ENCODE results near the gene VSIR. TPM values are rescaled to one million over a fixed set of nuclear protein-coding genes. Genes with fewer than 3 reads are reported as not detected.
A peak's percentile ranks its signal among the peaks of the same experiment; 100 is the strongest.

Gene VSIR
- total and polyA plus RNA-seq, 11 donors, result 32.6 to 181 (median 83.2) TPM

- DNase-seq (no peak), ATAC-seq (no peak)
- no peak overlapping the region for H3K4me3 ChIP-seq
- peaks cover 0 to 41% (median 24%) of the 10 kb centered on the region in 12 donors for H3K4me1 ChIP-seq
- H3K36me3 ChIP-seq, result no peaks in the 10 kb centered on the region
- intact Hi-C loops (cut with DNase I), result loop anchor here in 1 of 10 donors (10.0 kb wide), 1 partner anchor 405 kb away; the partner anchor contains the start of gene SLC29A3
- no peak for TF ChIP-seq POLR2A (IDR thresholded peaks at IDR 0.05)
- TF ChIP-seq CTCF (IDR thresholded peaks at IDR 0.05), result no peak
- no peak overlapping the region for H3K27ac ChIP-seq
- WGBS, 4 donors, result 83 to 91% (median 88%) methylated on average over 3 to 4 of the region's 4 CpGs
- H3K9me3 ChIP-seq, result no peaks in the 10 kb centered on the region
- H3K27me3 ChIP-seq, result no peaks in the 10 kb centered on the region
These were observed 53.0 kb downstream of the VSIR start for GRCh38 chr10:71720288-71720687.

- Histone ChIP-seq H3K4me1 (peaks cover 0 to 46% (median 31%) of the 10 kb centered on the region in 12 donors), H3K4me3 (no peak within 1 kb of the TSS), H3K27ac (peak within 1 kb of the TSS in 10 of 12 donors; percentile 29 to 67 (median 52)), H3K36me3 (no peaks in the 10 kb centered on the region), H3K9me3 (no peaks in the 10 kb centered on the region), H3K27me3 (no peaks in the 10 kb centered on the region)
- ATAC-seq, result peak in 2 of 4 donors; percentile 4 to 6
- DNase-seq, result no peak
- WGBS, 4 donors, result 90 to 95% (median 93%) methylated on average over 12 to 14 of the region's 14 CpGs
- TF ChIP-seq CTCF (IDR thresholded peaks at IDR 0.05), result no peak
- intact Hi-C loops (cut with DNase I), result loop anchor here in 1 of 10 donors (10.0 kb wide), 1 partner anchor 405 kb away; the partner anchor contains the start of gene SLC29A3
These were observed 53.7 kb downstream of the VSIR start, which contains the start of gene C10orf105 for GRCh38 chr10:71719464-71720201. TSS of gene C10orf105 (minus strand) at chr10:71719778. CDS start at chr10:71716337, 3,441 bp downstream.

DNA sequence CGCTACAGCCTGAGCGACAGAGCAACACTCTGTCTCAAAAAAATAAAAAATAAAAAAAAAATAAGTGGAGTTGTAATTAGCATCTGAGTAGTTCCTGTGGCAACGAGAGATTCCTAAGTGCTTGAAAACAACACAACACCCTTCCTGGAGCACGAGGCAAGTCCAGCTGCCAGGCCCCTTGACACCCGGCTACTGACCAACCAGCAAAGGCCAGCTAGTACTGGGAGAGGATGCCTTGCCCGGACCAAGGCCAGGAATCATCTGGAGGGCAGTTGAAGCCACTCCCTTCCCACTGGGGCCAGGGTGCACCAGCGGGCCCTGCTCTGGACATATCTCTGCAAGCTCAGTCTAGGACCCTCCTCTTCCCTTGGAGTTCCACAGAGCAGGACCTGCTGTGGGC is 54.3 kb downstream of the VSIR start:
- Histone ChIP-seq H3K27ac (peak overlapping the region in 9 of 12 donors; percentile 3 to 67 (median 49)), H3K27me3 (no peaks in the 10 kb centered on the region), H3K36me3 (no peaks in the 10 kb centered on the region), H3K4me3 (no peak overlapping the region), H3K4me1 (peaks cover 5 to 51% (median 37%) of the 10 kb centered on the region in 12 donors), H3K9me3 (no peaks in the 10 kb centered on the region)
- WGBS, 4 donors, result 51 to 65% (median 52%) methylated on average over 7 of the region's 7 CpGs
- TF ChIP-seq POLR2A (IDR thresholded peaks at IDR 0.05), result no peak
- TF ChIP-seq CTCF (IDR thresholded peaks at IDR 0.05), result no peak
- peak in 3 of 4 donors; percentile 32 to 74 (median 50) for ATAC-seq
- DNase-seq, result peak in 4 of 5 donors; percentile 46 to 76 (median 51)
- intact Hi-C loops (cut with DNase I), result no loop called here

GRCh38 chr10:71718165-71718698 is 55.1 kb downstream of the VSIR start:
- Histone ChIP-seq H3K27ac (peak overlapping the region in 10 of 12 donors; percentile 0 to 67 (median 42)), H3K9me3 (no peaks in the 10 kb centered on the region), H3K4me3 (no peak overlapping the region), H3K36me3 (no peaks in the 10 kb centered on the region), H3K4me1 (peaks cover 8 to 60% (median 45%) of the 10 kb centered on the region in 12 donors), H3K27me3 (no peaks in the 10 kb centered on the region)
- DNase-seq (peak in 1 of 5 donors; percentile 25), ATAC-seq (no peak)
- intact Hi-C loops (cut with DNase I), result no loop called here
- TF ChIP-seq POLR2A (IDR thresholded peaks at IDR 0.05) (no peak), CTCF (IDR thresholded peaks at IDR 0.05) (no peak)
- WGBS, 4 donors, result 77 to 87% (median 82%) methylated on average over 7 to 10 of the region's 10 CpGs

Measured in heart left ventricle (tissue), 16 donors.